ENCODE data around the gene ATP5F1D.

Gene ATP5F1D

GRCh38 chr19:1271528-1272422, 30.2 kb downstream of the ATP5F1D start:
- DNase-seq, result no peak

- no peak for DNase-seq
Measured at GRCh38 chr19:1272423-1273262, 31.1 kb downstream of the ATP5F1D start.

GRCh38 chr19:1273263-1274041, 31.9 kb downstream of the ATP5F1D start:
- no peak for DNase-seq

- no peak for DNase-seq
Measured at GRCh38 chr19:1274081-1274851, 32.7 kb downstream of the ATP5F1D start.

- DNase-seq, result no peak
Measured at GRCh38 chr19:1274852-1275259, 33.3 kb downstream of the ATP5F1D start.

- peak; percentile 98 for DNase-seq
Measured at GRCh38 chr19:1275260-1275975, 33.9 kb downstream of the ATP5F1D start, which contains the start of gene FAM174C. FAM174C (plus strand) TSS chr19:1275530; CDS start chr19:1275550, 20 bp downstream.

GRCh38 chr19:1275976-1276627, 34.6 kb downstream of the ATP5F1D start:
- DNase-seq, result no peak

- DNase-seq, result no peak
Measured at GRCh38 chr19:1276628-1277022, 35.1 kb downstream of the ATP5F1D start.

GRCh38 chr19:1277061-1277460, 35.5 kb downstream of the ATP5F1D start:
- DNase-seq, result no peak

GRCh38 chr19:1278074-1278473, 36.5 kb downstream of the ATP5F1D start:
- DNase-seq, result no peak

- DNase-seq, result no peak
Measured at GRCh38 chr19:1278713-1279660, 37.4 kb downstream of the ATP5F1D start.

GRCh38 chr19:1279782-1280341, 38.3 kb downstream of the ATP5F1D start:
- DNase-seq, result peak; percentile 88

GRCh38 chr19:1280636-1281568, 39.4 kb downstream of the ATP5F1D start:
- DNase-seq, result no peak

GRCh38 chr19:1281569-1282287, 40.2 kb downstream of the ATP5F1D start:
- DNase-seq, result no peak

GRCh38 chr19:1282588-1283206, 41.1 kb downstream of the ATP5F1D start:
- no peak for DNase-seq

GRCh38 chr19:1283207-1283916, 41.8 kb downstream of the ATP5F1D start:
- DNase-seq, result no peak
